ENCODE data around the gene KLHL34. TPM values are rescaled to one million over a fixed set of nuclear protein-coding genes. Genes with fewer than 3 reads are reported as not detected.

Gene KLHL34
- under 0.01 TPM in 1 of 2 replicates, not detected in the other for total RNA-seq

GRCh38 chrX:21658152-21658737 is at the start of gene KLHL34:
Gene KLHL34 (minus strand): TSS chrX:21658330. CDS start chrX:21657788, 542 bp downstream.

Other genes with a start within 250 kb of the KLHL34 start
- gene SMPX, start 99.8 kb upstream of the KLHL34 start, total RNA-seq, result not detected in 2 replicates
- gene MBTPS2, start 181.3 kb upstream of the KLHL34 start, total RNA-seq, result 6.7 and 7.2 TPM in 2 replicates
- 1.00 and 1.2 TPM in 2 replicates for gene YY2, start 197.7 kb upstream of the KLHL34 start, total RNA-seq

Measured in smooth muscle cell of bladder (primary cell).